Stimulated activated memory B cell treated with anti-CD40 and anti-IgM and Interleukin-4, amounts not matched to agents 10 μg/mL and 1 μg/mL and 100 μg/mL, for 72 hours (primary cell): Measurements from ENCODE around the gene SULT1C2.

Source experiments
- ATAC-seq: fragments of 150-1000 bp; cut with Tn5 transposase; 2 replicates; pipeline ENCODE4 v1.10.0; 2021
- H3K27ac Mint-ChIP-seq: one replicate; pipeline ENCODE4 v1.8.0; 2022; ENCODE audit warnings: mild to moderate bottlenecking, mixed read lengths
- H3K27me3 Mint-ChIP-seq: one replicate; pipeline ENCODE4 v1.8.0; 2022; ENCODE audit warnings: mixed read lengths
- H3K36me3 Mint-ChIP-seq: one replicate; pipeline ENCODE4 v1.8.0; 2022; ENCODE audit warnings: mixed read lengths
- H3K4me1 Mint-ChIP-seq: one replicate; pipeline ENCODE4 v1.8.0; 2022; ENCODE audit warnings: mixed read lengths
- H3K4me3 Mint-ChIP-seq: one replicate; pipeline ENCODE4 v1.8.0; 2022; ENCODE audit warnings: mild to moderate bottlenecking, moderate library complexity, mixed read lengths
- H3K9me3 Mint-ChIP-seq: one replicate; pipeline ENCODE4 v1.8.0; 2022; ENCODE audit warnings: mixed read lengths

Gene SULT1C2

DNA sequence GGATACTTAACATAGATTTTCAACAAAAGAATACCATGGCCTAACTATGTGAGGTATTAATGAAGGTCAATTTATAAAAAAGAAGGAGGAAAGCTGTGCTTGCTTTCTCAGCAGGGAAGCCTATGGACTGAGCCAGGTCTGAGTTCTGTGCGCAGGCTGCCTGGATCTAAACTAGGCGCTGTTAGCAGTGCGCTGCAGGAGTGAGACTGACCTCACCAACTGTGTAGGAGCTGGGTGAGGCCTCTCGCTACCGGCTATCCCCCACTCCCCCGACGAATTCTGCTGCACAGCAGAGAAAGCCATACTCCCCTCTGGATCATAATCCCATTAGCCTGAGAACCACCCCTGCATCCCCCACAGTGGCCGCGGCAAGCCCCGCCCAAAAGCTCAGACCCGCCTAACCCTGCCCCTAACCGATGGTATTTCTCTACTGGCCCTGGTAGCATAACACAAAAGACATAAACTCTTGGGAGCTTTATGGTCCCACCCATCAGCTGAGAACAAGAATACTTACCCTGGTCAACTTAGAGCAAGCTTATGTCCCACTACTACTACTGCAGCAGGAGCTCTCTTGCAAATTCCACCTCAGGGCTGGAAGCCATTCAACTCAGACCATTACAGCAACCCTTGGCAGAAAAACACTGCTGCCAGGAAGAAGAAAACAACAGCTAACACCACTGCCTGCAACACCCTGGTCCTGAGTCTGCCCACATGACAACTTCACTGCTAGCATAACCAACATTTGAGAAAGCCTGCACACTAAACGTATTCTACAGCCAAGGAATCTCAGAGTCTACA, 28.0 kb downstream of the SULT1C2 start:
- H3K27me3 Mint-ChIP-seq, result peaks cover 8% of the 10 kb centered on the region
- H3K27ac Mint-ChIP-seq, result no peak overlapping the region
- no peaks in the 10 kb centered on the region for H3K4me1 Mint-ChIP-seq
- H3K4me3 Mint-ChIP-seq, result no peak overlapping the region
- no peak for ATAC-seq
- H3K36me3 Mint-ChIP-seq, result no peaks in the 10 kb centered on the region
- no peaks in the 10 kb centered on the region for H3K9me3 Mint-ChIP-seq

DNA sequence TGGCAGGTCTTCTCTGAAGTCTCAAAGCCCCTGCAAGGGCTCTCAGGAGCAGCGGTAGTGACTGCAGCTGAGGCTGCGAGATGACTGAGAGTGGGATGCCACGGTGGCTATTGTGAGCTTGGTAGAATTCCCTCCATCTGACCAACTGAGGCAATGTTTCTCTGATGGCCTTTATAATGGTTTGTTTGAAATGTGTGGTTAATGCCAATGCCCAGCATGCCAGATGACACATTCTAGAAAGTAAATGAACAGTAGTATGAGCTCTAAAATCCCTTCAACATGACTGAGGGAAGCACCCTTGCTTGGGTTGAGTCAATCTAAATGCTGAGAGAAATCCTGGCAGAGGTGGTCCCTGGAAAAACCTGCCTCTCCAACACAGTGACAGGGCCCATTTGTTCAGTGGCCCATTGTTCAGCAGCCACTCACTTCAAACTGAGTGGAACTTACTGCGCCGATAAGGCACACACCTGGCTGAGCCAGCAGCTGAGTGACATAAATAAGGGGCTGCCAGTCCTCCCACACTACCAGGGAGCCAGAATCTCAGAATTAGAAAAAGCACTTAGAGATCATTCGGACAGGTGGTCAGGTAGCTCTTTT, 31.7 kb downstream of the SULT1C2 start:
- ATAC-seq, result no peak
- H3K27ac Mint-ChIP-seq, result no peak overlapping the region

DNA sequence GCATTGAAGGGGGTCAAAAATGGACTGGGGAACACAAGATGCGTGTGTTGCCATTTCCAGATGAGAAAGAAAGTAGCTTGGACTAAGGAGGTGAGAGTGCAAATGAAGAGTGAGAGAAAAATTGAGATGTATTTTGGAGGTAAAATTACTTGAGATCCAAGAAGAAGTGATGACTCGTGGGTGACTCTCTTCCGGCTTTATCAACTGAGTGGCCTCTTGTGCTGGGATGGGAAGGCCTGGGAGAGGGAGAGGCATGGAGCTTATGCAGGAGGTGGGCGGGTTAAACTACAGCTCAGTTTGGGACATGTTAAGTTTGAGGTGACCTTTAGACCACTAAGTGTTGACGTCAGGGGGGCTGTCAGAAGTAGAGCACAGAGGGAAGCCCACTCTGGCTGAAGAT, 34.9 kb downstream of the SULT1C2 start:
- H3K4me3 Mint-ChIP-seq, result no peak overlapping the region
- H3K36me3 Mint-ChIP-seq, result no peaks in the 10 kb centered on the region
- no peaks in the 10 kb centered on the region for H3K4me1 Mint-ChIP-seq
- H3K9me3 Mint-ChIP-seq, result no peaks in the 10 kb centered on the region
- no peak for ATAC-seq
- peaks cover 11% of the 10 kb centered on the region for H3K27me3 Mint-ChIP-seq
- H3K27ac Mint-ChIP-seq, result no peak overlapping the region

More for the DNA sequence above, 31.7 kb downstream of the SULT1C2 start:
- H3K27me3 Mint-ChIP-seq, result peaks cover 20% of the 10 kb centered on the region
- no peaks in the 10 kb centered on the region for H3K4me1 Mint-ChIP-seq
- H3K4me3 Mint-ChIP-seq, result no peak overlapping the region
- no peaks in the 10 kb centered on the region for H3K9me3 Mint-ChIP-seq
- no peaks in the 10 kb centered on the region for H3K36me3 Mint-ChIP-seq

DNA sequence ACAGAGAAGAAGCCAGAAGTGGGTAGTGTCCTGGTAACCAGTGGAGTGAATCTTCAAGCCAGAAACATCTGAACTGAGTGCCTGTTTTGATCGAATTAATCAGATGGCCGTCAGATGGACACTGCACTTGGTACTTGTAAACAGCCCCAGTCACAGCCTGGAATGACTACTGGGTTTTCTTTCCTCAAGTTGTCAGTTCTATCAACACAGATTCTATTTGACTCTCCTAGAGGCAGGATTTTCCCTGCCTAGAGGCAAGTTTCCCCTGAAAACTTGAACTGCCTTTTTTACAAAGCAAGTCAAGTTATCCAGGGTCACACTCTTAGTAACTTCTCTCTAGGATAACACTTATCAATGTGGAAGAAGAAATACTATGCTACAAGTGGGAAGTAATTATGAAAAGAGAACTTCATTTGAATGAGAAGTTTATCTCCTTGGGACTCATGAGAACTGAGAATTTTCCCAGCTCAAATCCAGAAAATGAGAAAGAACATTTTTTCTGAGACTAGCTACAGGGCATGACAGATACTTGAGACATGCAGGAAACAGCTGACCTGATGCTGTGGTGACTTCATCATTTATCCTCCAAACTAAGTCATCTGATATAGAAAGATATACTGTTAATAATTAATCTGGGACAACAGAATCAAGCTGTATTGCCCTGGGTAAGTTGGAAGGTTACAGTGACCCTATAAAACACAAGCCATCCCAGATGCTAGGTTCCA, 36.0 kb downstream of the SULT1C2 start:
- no peak for ATAC-seq
- Mint-ChIP-seq H3K4me1 (no peaks in the 10 kb centered on the region), H3K27me3 (peaks cover 11% of the 10 kb centered on the region), H3K9me3 (no peaks in the 10 kb centered on the region), H3K36me3 (no peaks in the 10 kb centered on the region), H3K4me3 (no peak overlapping the region), H3K27ac (no peak overlapping the region)

DNA sequence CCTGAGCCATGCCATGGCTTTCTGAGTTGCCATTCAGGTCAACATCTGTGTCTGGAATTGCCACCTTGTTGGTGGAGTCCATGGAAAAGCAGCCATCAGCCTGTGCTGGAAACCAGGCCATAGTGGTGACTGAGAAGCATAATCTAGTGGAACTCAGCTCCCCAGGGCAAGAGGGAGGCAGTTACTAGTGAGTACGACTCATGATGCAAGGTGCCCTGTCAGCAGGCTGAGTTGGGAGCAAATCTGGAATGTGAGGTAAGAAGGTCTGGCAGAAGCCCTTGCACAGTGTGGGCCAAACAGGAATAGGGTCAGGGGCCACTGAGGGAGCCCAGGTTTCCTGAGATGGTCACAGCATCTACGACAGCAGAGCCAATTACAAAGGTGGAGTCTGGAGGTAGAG, 37.1 kb downstream of the SULT1C2 start:
- ATAC-seq, result no peak
- Mint-ChIP-seq H3K27me3 (peaks cover 11% of the 10 kb centered on the region), H3K9me3 (peaks cover 2% of the 10 kb centered on the region), H3K27ac (no peak overlapping the region), H3K4me3 (no peak overlapping the region), H3K4me1 (peaks cover 4% of the 10 kb centered on the region), H3K36me3 (no peaks in the 10 kb centered on the region)

DNA sequence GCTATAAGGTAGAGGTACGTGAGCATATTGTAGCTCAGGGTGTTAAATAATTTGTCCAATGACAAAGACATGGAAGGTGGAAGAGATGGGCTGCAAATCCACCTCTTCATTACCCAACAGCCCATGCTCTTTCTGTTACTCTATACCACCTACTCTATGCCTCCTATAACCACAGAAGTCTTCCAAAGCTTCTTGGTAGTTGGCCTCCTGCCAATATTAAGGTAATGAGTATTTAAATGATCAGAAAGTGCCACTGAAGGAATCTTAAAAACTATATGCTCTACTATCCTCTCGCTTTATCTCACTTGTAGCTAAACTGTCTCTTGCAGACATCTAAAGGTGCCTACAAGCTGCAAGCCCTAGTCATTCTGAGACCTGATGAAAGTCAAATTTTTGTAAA, 41.1 kb downstream of the SULT1C2 start:
- Mint-ChIP-seq H3K9me3 (peaks cover 2% of the 10 kb centered on the region), H3K27me3 (peaks cover 4% of the 10 kb centered on the region), H3K4me1 (peaks cover 7% of the 10 kb centered on the region), H3K4me3 (no peak overlapping the region), H3K27ac (no peak overlapping the region), H3K36me3 (no peaks in the 10 kb centered on the region)
- no peak for ATAC-seq

DNA sequence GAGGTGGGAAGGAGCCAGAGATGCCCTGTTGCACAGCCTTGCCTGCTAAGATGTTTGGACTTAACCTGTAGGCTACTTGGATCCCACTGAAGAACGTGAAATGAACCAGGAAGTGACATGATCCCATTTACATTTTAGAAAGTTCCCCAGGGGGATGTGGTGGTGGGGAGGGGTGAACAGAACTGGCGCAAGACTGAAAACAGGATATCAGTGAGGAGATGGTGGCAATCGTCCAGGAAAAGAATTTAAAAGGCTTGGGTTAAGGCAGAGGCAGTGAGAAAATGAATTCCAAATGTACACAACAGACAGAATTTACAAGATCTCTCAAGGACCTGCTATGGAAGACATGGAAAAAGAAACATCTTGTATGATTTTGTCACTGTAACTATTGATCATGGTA, 42.3 kb downstream of the SULT1C2 start:
- H3K27me3 Mint-ChIP-seq, result peaks cover 16% of the 10 kb centered on the region
- H3K36me3 Mint-ChIP-seq, result no peaks in the 10 kb centered on the region
- peaks cover 7% of the 10 kb centered on the region for H3K4me1 Mint-ChIP-seq
- H3K9me3 Mint-ChIP-seq, result peaks cover 2% of the 10 kb centered on the region
- H3K27ac Mint-ChIP-seq, result no peak overlapping the region
- no peak overlapping the region for H3K4me3 Mint-ChIP-seq
- ATAC-seq, result no peak

DNA sequence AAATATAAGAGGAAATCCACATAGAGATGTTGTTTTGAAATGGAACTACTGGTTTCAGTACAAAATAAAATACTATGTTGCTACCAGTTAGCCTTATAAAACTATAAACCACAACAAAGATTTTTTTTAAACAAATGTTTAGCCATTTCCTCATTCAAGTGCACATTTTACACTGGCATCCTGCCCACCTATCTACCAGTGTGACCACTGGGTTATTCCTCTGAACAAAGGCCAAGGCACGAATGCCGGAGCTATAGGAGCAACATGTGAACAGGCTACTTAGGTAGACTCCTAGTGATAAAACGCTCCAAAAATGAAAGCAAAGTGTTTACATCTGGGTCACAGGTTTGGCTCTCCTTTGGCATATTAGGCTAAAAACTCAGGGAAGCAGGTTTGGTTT, 57.3 kb downstream of the SULT1C2 start:
- H3K36me3 Mint-ChIP-seq, result no peaks in the 10 kb centered on the region
- no peaks in the 10 kb centered on the region for H3K9me3 Mint-ChIP-seq
- H3K4me1 Mint-ChIP-seq, result no peaks in the 10 kb centered on the region
- H3K4me3 Mint-ChIP-seq, result no peak overlapping the region
- H3K27me3 Mint-ChIP-seq, result peaks cover 26% of the 10 kb centered on the region
- H3K27ac Mint-ChIP-seq, result no peak overlapping the region
- no peak for ATAC-seq

DNA sequence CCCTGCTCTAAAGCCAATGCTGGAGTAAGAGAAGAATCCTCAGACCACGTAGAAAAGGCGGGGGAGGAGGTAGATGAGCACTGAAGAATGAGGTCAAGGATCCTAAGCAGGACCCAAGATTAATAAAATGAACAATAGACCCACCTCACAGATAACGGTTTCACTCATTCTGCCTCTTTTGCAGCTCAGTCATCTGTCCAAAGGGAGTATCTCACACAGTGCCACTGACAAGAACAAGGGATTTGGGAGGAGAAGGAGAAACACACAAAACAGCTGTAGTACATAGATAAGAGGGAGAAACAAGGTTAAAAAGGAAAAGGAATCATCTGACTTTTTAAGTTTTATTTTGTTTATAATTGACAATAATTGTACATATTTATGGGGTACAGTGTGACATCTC, 58.1 kb downstream of the SULT1C2 start:
- H3K4me3 Mint-ChIP-seq, result no peak overlapping the region
- H3K4me1 Mint-ChIP-seq, result no peaks in the 10 kb centered on the region
- peaks cover 26% of the 10 kb centered on the region for H3K27me3 Mint-ChIP-seq
- H3K9me3 Mint-ChIP-seq, result no peaks in the 10 kb centered on the region
- no peaks in the 10 kb centered on the region for H3K36me3 Mint-ChIP-seq
- no peak overlapping the region for H3K27ac Mint-ChIP-seq
- no peak for ATAC-seq

DNA sequence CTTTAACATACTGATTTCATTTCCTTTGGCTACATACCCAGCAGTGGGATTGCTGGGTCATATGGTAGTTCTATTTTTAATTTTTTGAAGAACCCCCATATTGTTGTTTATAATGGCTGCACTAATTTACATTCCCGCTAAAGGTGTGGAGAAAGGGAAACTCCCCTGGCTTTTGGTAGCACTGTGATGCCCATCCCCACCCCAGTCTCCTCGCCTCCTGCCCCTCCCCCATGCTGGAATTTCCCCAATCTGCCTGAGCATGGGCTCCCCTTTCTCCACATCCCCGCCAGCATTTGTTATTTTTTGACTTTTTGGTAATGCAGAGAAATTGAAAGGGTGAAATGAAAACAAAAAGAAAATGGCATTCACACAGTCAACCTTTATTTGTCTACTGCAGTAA, 59.1 kb downstream of the SULT1C2 start:
- no peaks in the 10 kb centered on the region for H3K4me1 Mint-ChIP-seq
- ATAC-seq, result no peak
- no peaks in the 10 kb centered on the region for H3K9me3 Mint-ChIP-seq
- peaks cover 16% of the 10 kb centered on the region for H3K27me3 Mint-ChIP-seq
- no peak overlapping the region for H3K4me3 Mint-ChIP-seq
- no peak overlapping the region for H3K27ac Mint-ChIP-seq
- H3K36me3 Mint-ChIP-seq, result no peaks in the 10 kb centered on the region

DNA sequence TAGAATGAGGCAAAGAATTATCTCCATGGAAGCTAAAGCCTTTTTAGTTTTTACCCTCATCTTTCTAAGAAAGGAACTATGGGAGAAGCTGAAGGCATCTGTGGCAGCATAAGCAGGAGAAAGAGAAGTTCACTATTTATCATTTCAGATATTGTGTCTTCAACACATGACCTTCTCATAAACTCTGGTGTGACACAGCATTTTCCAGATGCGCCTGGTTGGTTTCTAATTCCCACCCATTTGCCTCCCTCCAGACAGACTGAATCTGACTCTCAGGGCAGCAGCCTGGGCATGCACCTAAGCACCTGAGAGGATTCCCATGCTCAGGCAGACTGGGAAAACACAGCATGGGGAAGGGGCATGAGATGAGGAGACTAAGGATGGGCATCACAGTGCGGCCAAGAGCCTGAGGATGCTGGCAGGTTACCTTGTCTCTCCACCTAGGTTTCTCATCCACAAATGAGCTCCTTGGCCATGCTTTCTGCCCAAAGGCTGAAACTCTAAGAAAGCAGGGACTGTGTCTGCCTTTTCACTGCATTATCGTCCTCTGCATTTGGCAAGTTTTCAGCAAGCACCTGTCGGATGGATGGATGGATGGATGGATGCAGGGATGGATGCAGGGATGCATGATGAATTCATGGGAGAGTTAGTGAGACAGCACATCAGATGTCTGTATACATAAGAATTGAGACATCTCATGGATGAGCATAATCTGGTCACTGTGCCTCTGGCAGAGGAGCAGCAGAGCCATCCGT, 60.3 kb downstream of the SULT1C2 start:
- Mint-ChIP-seq H3K9me3 (no peaks in the 10 kb centered on the region), H3K36me3 (no peaks in the 10 kb centered on the region), H3K27me3 (peaks cover 4% of the 10 kb centered on the region), H3K4me1 (no peaks in the 10 kb centered on the region), H3K27ac (no peak overlapping the region), H3K4me3 (no peak overlapping the region)
- ATAC-seq, result no peak

DNA sequence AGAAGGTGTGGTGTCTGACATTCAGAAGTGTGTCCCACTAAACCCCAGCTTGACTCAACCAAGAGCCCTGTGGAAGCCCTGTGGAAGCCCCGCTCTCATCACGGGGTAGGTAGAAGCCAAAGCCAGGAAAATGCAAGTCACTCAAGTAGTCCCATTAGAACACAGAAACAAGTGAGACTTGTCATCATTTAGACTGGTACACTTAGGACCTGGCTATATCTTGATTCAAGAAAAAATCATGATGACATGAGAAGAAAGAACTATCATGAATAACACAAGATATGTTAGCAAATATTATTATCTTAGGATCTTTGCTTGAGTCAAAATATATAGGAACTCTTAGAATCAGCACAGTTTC, 60.9 kb downstream of the SULT1C2 start:
- no peaks in the 10 kb centered on the region for H3K36me3 Mint-ChIP-seq
- H3K27me3 Mint-ChIP-seq, result no peaks in the 10 kb centered on the region
- no peak overlapping the region for H3K27ac Mint-ChIP-seq
- no peak overlapping the region for H3K4me3 Mint-ChIP-seq
- no peaks in the 10 kb centered on the region for H3K9me3 Mint-ChIP-seq
- H3K4me1 Mint-ChIP-seq, result no peaks in the 10 kb centered on the region
- ATAC-seq, result no peak

DNA sequence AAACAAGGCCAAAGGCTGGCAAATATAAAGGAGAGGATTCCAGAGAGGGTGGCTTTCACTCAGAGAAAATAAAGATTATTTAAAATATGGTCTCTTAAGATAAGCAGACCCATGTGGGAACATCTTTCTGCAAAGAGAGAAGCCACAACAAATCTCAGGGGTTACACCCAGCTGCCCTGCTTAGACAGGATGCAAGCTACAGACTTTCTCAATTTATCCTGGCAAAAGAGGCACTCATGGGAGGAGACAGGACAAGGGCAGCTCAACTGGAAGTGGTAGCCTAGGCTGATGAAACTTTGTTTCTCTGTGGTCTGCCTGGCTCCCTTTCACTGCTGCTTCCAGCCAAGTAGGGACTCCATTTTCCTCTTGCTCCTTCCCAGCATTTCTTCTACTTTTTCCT, 63.2 kb downstream of the SULT1C2 start:
- no peak overlapping the region for H3K4me3 Mint-ChIP-seq
- no peaks in the 10 kb centered on the region for H3K27me3 Mint-ChIP-seq
- H3K27ac Mint-ChIP-seq, result no peak overlapping the region
- H3K36me3 Mint-ChIP-seq, result no peaks in the 10 kb centered on the region
- H3K4me1 Mint-ChIP-seq, result no peaks in the 10 kb centered on the region
- H3K9me3 Mint-ChIP-seq, result no peaks in the 10 kb centered on the region
- no peak for ATAC-seq

DNA sequence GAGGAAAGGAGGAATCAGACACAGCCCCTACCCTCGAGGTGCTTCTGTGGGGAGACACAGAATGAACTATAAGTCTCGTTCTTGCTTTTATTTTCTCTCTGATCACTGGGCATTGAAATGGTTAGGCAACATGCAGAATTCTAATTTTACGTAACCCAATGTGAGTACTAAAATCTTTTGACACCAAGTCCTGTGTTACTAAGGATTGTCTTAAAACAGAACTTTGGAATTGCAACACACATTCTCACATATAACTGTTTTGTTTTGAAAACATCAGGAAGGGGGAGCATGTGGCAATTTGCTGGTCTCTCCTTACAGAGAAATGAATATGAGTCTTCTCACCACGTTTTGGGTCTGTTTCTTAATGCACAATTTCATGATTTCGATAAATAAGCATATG, 65.4 kb downstream of the SULT1C2 start:
- Mint-ChIP-seq H3K36me3 (peaks cover 5% of the 10 kb centered on the region), H3K4me3 (no peak overlapping the region), H3K4me1 (no peaks in the 10 kb centered on the region), H3K27me3 (peaks cover 19% of the 10 kb centered on the region), H3K27ac (no peak overlapping the region), H3K9me3 (no peaks in the 10 kb centered on the region)
- ATAC-seq, result no peak

DNA sequence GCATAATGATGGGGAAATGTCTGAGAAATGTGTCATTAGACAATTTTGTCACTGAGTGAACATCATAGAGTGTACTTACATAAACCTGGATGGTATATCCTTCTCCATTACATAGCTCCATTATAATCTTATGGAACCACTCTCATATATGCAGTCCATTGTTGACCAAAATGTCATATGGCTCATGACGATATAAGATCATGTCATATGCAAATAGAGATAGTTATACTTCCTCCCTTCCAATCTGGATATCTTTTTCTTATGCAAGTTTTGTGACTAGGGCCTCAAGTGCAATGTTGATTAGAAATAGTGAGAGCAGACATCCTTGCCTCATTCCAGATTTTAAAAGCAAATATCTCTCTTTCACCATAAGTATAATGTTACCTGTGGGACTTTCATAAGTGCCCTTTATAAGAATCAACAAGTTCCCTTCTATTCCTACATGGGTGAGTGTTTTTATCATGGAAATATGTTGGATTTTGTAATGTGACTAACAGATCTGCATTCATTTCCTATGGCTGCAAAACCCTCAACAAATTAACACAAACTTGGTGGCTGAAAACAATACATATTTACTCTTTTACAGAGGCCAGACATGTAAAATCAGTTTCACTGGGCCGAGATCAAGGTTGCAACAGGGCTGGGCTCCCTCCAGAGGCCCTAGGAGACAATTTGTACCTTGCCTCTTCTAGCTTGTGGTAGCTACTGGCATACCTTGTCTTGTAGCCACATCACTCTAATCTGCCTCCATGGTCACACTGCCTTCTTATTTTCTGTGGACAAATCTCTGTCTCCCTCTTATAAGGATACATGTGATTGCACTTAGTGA, 67.4 kb downstream of the SULT1C2 start:
- Mint-ChIP-seq H3K27ac (no peak overlapping the region), H3K9me3 (no peaks in the 10 kb centered on the region), H3K27me3 (peaks cover 39% of the 10 kb centered on the region), H3K4me1 (no peaks in the 10 kb centered on the region), H3K36me3 (peaks cover 5% of the 10 kb centered on the region), H3K4me3 (no peak overlapping the region)
- ATAC-seq, result no peak
